ENCODE results near the gene FRMPD4.

- no peak for TF ChIP-seq CTCF (IDR thresholded peaks at IDR 0.05; ENCODE audit: extremely low read depth in 1 of 2, insufficient read depth in 1 of 2, low read depth in 1 of 2, low read length in 2 of 2)
- TF ChIP-seq MYC (IDR thresholded peaks at IDR 0.05; ENCODE audit: low read depth, low read length): no peak
- no peak for TF ChIP-seq POLR2A (IDR thresholded peaks at IDR 0.05; ENCODE audit: low read depth, low read length)
- TF ChIP-seq POLR2AphosphoS5 (IDR thresholded peaks at IDR 0.05; ENCODE audit: insufficient read depth, low read depth, low read length): no peak
- no peak for TF ChIP-seq GATA2 (IDR thresholded peaks at IDR 0.05; ENCODE audit: insufficient read depth, insufficient read length, low read depth, low read length)
- TF ChIP-seq EZH2 (IDR thresholded peaks at IDR 0.05; ENCODE audit: borderline replicate concordance, low read depth, low read length, severe bottlenecking): no peak
- TF ChIP-seq JUN (IDR thresholded peaks at IDR 0.05; ENCODE audit: borderline replicate concordance, insufficient read depth, insufficient read length, low read depth): no peak
These were observed 581.6 kb downstream of the FRMPD4 start for GRCh38 chrX:12719837-12720236.
